Nephron (organoid): ENCODE measurements around the gene ID4.

Experiments
- H3K27ac Mint-ChIP-seq, 3 experiments: 2 replicates each; pipeline ENCODE4 v1.8.0; 2020; ENCODE audit warnings: mixed read lengths in 3 of 3, mild to moderate bottlenecking in 2 of 3, moderate library complexity in 1 of 3
- H3K27me3 Mint-ChIP-seq: 2 replicates; pipeline ENCODE4 v1.8.0; 2021; ENCODE audit warnings: low read depth, mild to moderate bottlenecking, moderate library complexity, mixed read lengths
- H3K36me3 Mint-ChIP-seq: 2 replicates; pipeline ENCODE4 v1.8.0; 2020; ENCODE audit warnings: low read depth, mixed read lengths
- H3K4me1 Mint-ChIP-seq: 2 replicates; pipeline ENCODE4 v1.8.0; 2020; ENCODE audit warnings: mixed read lengths
- H3K4me3 Mint-ChIP-seq, 3 experiments: 2 replicates each; pipeline ENCODE4 v1.8.0; 2020; ENCODE audit warnings: mild to moderate bottlenecking in 3 of 3, mixed read lengths in 3 of 3, moderate library complexity in 2 of 3
- H3K9me3 Mint-ChIP-seq: 2 replicates; pipeline ENCODE4 v1.8.0; 2020; ENCODE audit warnings: mixed read lengths
- CTCF ChIP-seq, 3 experiments: fragments of 200-600 bp; sonication (generic); IDR thresholded peaks; one replicate each; pipeline ENCODE4 v1.5.0; 2021; ENCODE audit warnings: antibody characterized with exemption in 3 of 3; ENCODE audit not compliant: unreplicated experiment in 3 of 3

ID4 gene

GRCh38 chr6:19824058-19824807 is 12.9 kb upstream of the ID4 start:
- Mint-ChIP-seq H3K4me3 (no peak overlapping the region), H3K27ac (no peak overlapping the region), H3K27me3 (no peaks in the 10 kb centered on the region), H3K9me3 (peaks cover 14% of the 10 kb centered on the region), H3K4me1 (no peaks in the 10 kb centered on the region), H3K36me3 (peaks cover 4% of the 10 kb centered on the region)
- no peak for TF ChIP-seq CTCF (IDR thresholded peaks at IDR 0.05; ENCODE audit: unreplicated experiment in 3 of 3)

GRCh38 chr6:19827247-19827646 is 9.9 kb upstream of the ID4 start:
- H3K27ac Mint-ChIP-seq: no peak overlapping the region
- H3K36me3 Mint-ChIP-seq: peaks cover 4% of the 10 kb centered on the region
- H3K4me3 Mint-ChIP-seq: no peak overlapping the region
- peaks cover 5% of the 10 kb centered on the region for H3K27me3 Mint-ChIP-seq
- H3K4me1 Mint-ChIP-seq: no peaks in the 10 kb centered on the region
- H3K9me3 Mint-ChIP-seq: peaks cover 17% of the 10 kb centered on the region
- TF ChIP-seq CTCF (IDR thresholded peaks at IDR 0.05; ENCODE audit: unreplicated experiment in 3 of 3): no peak

- H3K9me3 Mint-ChIP-seq: peaks cover 17% of the 10 kb centered on the region
- peaks cover 4% of the 10 kb centered on the region for H3K36me3 Mint-ChIP-seq
- H3K4me1 Mint-ChIP-seq: no peaks in the 10 kb centered on the region
- TF ChIP-seq CTCF (IDR thresholded peaks at IDR 0.05; ENCODE audit: unreplicated experiment in 3 of 3): no peak
- H3K27me3 Mint-ChIP-seq: peaks cover 5% of the 10 kb centered on the region
- no peak overlapping the region for H3K27ac Mint-ChIP-seq
- H3K4me3 Mint-ChIP-seq: no peak overlapping the region
Measured at GRCh38 chr6:19827903-19828302, 9.3 kb upstream of the ID4 start.

- H3K4me3 Mint-ChIP-seq: no peak overlapping the region
- no peak overlapping the region for H3K27ac Mint-ChIP-seq
- no peak for TF ChIP-seq CTCF (IDR thresholded peaks at IDR 0.05; ENCODE audit: unreplicated experiment in 3 of 3)
Measured at GRCh38 chr6:19830171-19830570, 7.0 kb upstream of the ID4 start.

GRCh38 chr6:19831358-19831757 is 5.8 kb upstream of the ID4 start:
- H3K27me3 Mint-ChIP-seq: peaks cover 5% of the 10 kb centered on the region
- peaks cover 4% of the 10 kb centered on the region for H3K36me3 Mint-ChIP-seq
- peaks cover 16% of the 10 kb centered on the region for H3K9me3 Mint-ChIP-seq
- no peak for TF ChIP-seq CTCF (IDR thresholded peaks at IDR 0.05; ENCODE audit: unreplicated experiment in 3 of 3)
- peak overlapping the region in 2 of 3 experiments; percentile 61 to 78 for H3K27ac Mint-ChIP-seq
- H3K4me3 Mint-ChIP-seq: no peak overlapping the region
- no peaks in the 10 kb centered on the region for H3K4me1 Mint-ChIP-seq

More at GRCh38 chr6:19830171-19830570, 7.0 kb upstream of the ID4 start:
- H3K4me1 Mint-ChIP-seq: no peaks in the 10 kb centered on the region
- peaks cover 17% of the 10 kb centered on the region for H3K9me3 Mint-ChIP-seq
- H3K36me3 Mint-ChIP-seq: peaks cover 4% of the 10 kb centered on the region
- H3K27me3 Mint-ChIP-seq: peaks cover 5% of the 10 kb centered on the region

GRCh38 chr6:19833947-19834346 is 3.2 kb upstream of the ID4 start:
- Mint-ChIP-seq H3K9me3 (peaks cover 5% of the 10 kb centered on the region), H3K4me3 (no peak overlapping the region), H3K4me1 (no peaks in the 10 kb centered on the region), H3K36me3 (peaks cover 5% of the 10 kb centered on the region), H3K27ac (no peak overlapping the region), H3K27me3 (peaks cover 5% of the 10 kb centered on the region)
- TF ChIP-seq CTCF (IDR thresholded peaks at IDR 0.05; ENCODE audit: unreplicated experiment in 3 of 3): no peak
